Effector memory CD4-positive, alpha-beta T cell (primary cell): Measurements from ENCODE around the gene THADA.
"Not testable (repeated sequence)": the region's sequence is repeated elsewhere in the genome, so short reads cannot be mapped to it uniquely, and the experiment has no call there.

Source experiments
- DNase-seq, 3 donors: peaks; one replicate each; pipeline ENCODE4 v3.0.0-alpha.2; 2020
- H3K27ac ChIP-seq: 2 replicates; pipeline ENCODE4 v1.7.0; 2013; ENCODE audit warnings: mild to moderate bottlenecking, low read length, moderate library complexity; ENCODE audit not compliant: insufficient read depth, poor library complexity, severe bottlenecking
- H3K27me3 ChIP-seq: replicated peaks from 2 replicates; pipeline ENCODE4 v1.7.0; 2013; ENCODE audit warnings: mild to moderate bottlenecking, low read length; ENCODE audit not compliant: insufficient read depth, control insufficient read depth, poor library complexity, severe bottlenecking
- H3K36me3 ChIP-seq: 2 replicates; pipeline ENCODE4 v1.7.0; 2013; ENCODE audit warnings: mild to moderate bottlenecking, low read length, moderate library complexity; ENCODE audit not compliant: control insufficient read depth, insufficient read depth
- H3K4me1 ChIP-seq: 2 replicates; pipeline ENCODE4 v1.7.0; 2013; ENCODE audit warnings: low read length, mild to moderate bottlenecking; ENCODE audit not compliant: control insufficient read depth, insufficient read depth, poor library complexity, severe bottlenecking
- H3K4me3 ChIP-seq: 2 replicates; pipeline ENCODE4 v1.7.0; 2013; ENCODE audit warnings: low read length, low read depth, mild to moderate bottlenecking; ENCODE audit not compliant: insufficient read depth, poor library complexity, severe bottlenecking
- H3K9me3 ChIP-seq: 2 replicates; pipeline ENCODE4 v1.7.0; 2013; ENCODE audit warnings: mild to moderate bottlenecking, low read length, moderate library complexity; ENCODE audit not compliant: control insufficient read depth

THADA gene

GRCh38 chr2:43397821-43398220, 198.0 kb downstream of the THADA start:
- H3K4me3 ChIP-seq: no peak overlapping the region
- no peak overlapping the region for H3K27ac ChIP-seq
- no peaks in the 10 kb centered on the region for H3K4me1 ChIP-seq
- no peak for DNase-seq
- H3K27me3 ChIP-seq: no peaks in the 10 kb centered on the region
- H3K36me3 ChIP-seq: peaks cover 14% of the 10 kb centered on the region
- no peaks in the 10 kb centered on the region for H3K9me3 ChIP-seq

GRCh38 chr2:43397411-43397810, 198.4 kb downstream of the THADA start:
- Histone ChIP-seq H3K9me3 (no peaks in the 10 kb centered on the region), H3K36me3 (peaks cover 14% of the 10 kb centered on the region), H3K27ac (no peak overlapping the region), H3K4me1 (no peaks in the 10 kb centered on the region), H3K27me3 (no peaks in the 10 kb centered on the region), H3K4me3 (no peak overlapping the region)
- DNase-seq: no peak

- not testable (repeated sequence) for H3K27ac ChIP-seq
These were observed 199.5 kb downstream of the THADA start for GRCh38 chr2:43396344-43396743.

GRCh38 chr2:43393918-43394317, 201.9 kb downstream of the THADA start:
- Histone ChIP-seq H3K4me3 (no peak overlapping the region), H3K36me3 (peaks cover 14% of the 10 kb centered on the region), H3K27ac (no peak overlapping the region), H3K4me1 (no peaks in the 10 kb centered on the region), H3K27me3 (no peaks in the 10 kb centered on the region), H3K9me3 (no peaks in the 10 kb centered on the region)
- no peak for DNase-seq

More at GRCh38 chr2:43396344-43396743, 199.5 kb downstream of the THADA start:
- not testable (repeated sequence) for H3K4me3 ChIP-seq, H3K27me3 ChIP-seq, DNase-seq, H3K9me3 ChIP-seq, H3K4me1 ChIP-seq
- peaks cover 14% of the 10 kb centered on the region for H3K36me3 ChIP-seq

- DNase-seq: no peak
- no peaks in the 10 kb centered on the region for H3K9me3 ChIP-seq
- H3K27me3 ChIP-seq: no peaks in the 10 kb centered on the region
- H3K4me1 ChIP-seq: no peaks in the 10 kb centered on the region
- H3K27ac ChIP-seq: no peak overlapping the region
- H3K36me3 ChIP-seq: peaks cover 4% of the 10 kb centered on the region
- H3K4me3 ChIP-seq: no peak overlapping the region
These were observed 204.0 kb downstream of the THADA start for GRCh38 chr2:43391878-43392215.

- Histone ChIP-seq H3K4me1 (no peaks in the 10 kb centered on the region), H3K36me3 (peaks cover 4% of the 10 kb centered on the region), H3K9me3 (no peaks in the 10 kb centered on the region), H3K27ac (no peak overlapping the region), H3K27me3 (no peaks in the 10 kb centered on the region), H3K4me3 (no peak overlapping the region)
- no peak for DNase-seq
These were observed 204.5 kb downstream of the THADA start for GRCh38 chr2:43391201-43391877.

GRCh38 chr2:43389581-43390466, 206.0 kb downstream of the THADA start:
- H3K4me1 ChIP-seq: no peaks in the 10 kb centered on the region
- DNase-seq: no peak
- no peaks in the 10 kb centered on the region for H3K27me3 ChIP-seq
- H3K9me3 ChIP-seq: no peaks in the 10 kb centered on the region
- H3K4me3 ChIP-seq: no peak overlapping the region
- peaks cover 4% of the 10 kb centered on the region for H3K36me3 ChIP-seq
- H3K27ac ChIP-seq: no peak overlapping the region

- no peaks in the 10 kb centered on the region for H3K9me3 ChIP-seq
- H3K4me1 ChIP-seq: no peaks in the 10 kb centered on the region
- H3K4me3 ChIP-seq: no peak overlapping the region
- no peak overlapping the region for H3K27ac ChIP-seq
- DNase-seq: no peak
- no peaks in the 10 kb centered on the region for H3K36me3 ChIP-seq
- no peaks in the 10 kb centered on the region for H3K27me3 ChIP-seq
These were observed 207.5 kb downstream of the THADA start for GRCh38 chr2:43388371-43388770.

- DNase-seq: no peak
- H3K27me3 ChIP-seq: no peaks in the 10 kb centered on the region
- H3K36me3 ChIP-seq: no peaks in the 10 kb centered on the region
- no peaks in the 10 kb centered on the region for H3K4me1 ChIP-seq
- H3K27ac ChIP-seq: no peak overlapping the region
- no peak overlapping the region for H3K4me3 ChIP-seq
- no peaks in the 10 kb centered on the region for H3K9me3 ChIP-seq
These were observed 208.5 kb downstream of the THADA start for GRCh38 chr2:43387092-43388062.
